H1 (cell line): ENCODE measurements around the gene SMU1. TPM values are rescaled to one million over a fixed set of nuclear protein-coding genes. Genes with fewer than 3 reads are reported as not detected.

Source experiments
- polyA plus RNA-seq, 7 experiments: library from polyadenylated mRNA; depleted of rRNA in 3 of 7; stranded (reverse) in 5 of 7; unstranded in 2 of 7; fragments of >200 nt in 5 of 7; fragments of 200-250 nt in 2 of 7; gene quantifications; 1 replicate in 5 of 7; 2 replicates in 1 of 7; 4 replicates in 1 of 7; pipeline versions ENCODE4 v1.2.1 to v1.2.3, GENCODE V29; 2011 to 2013; ENCODE audit warnings: missing spikeins in 2 of 7, mixed read lengths in 2 of 7
- total RNA-seq: library from RNA; stranded (reverse); fragmentation: NEBNext Ultra II Directional; extraction: Animal tissue kit (Norgen Biotek cat#: 25700); gene quantifications from 2 replicates; pipeline ENCODE4 v1.2.1, GENCODE V29; 2021
- TF ChIP-seq, protein P1 (sequence below): fragments of 300-600 bp; sonication (generic); IDR thresholded peaks from 2 replicates; pipeline ENCODE4 v1.7.1; 2012; ENCODE audit warnings: low read length, moderate library complexity, mild to moderate bottlenecking, inconsistent platforms; ENCODE audit not compliant: insufficient replicate concordance

SMU1 gene
- total and polyA plus RNA-seq, 2 of the 8 experiments (the other 6 are each of a cell fraction or from before 2014, with no cell fraction given): 8.4 to 26.0 TPM

DNA sequence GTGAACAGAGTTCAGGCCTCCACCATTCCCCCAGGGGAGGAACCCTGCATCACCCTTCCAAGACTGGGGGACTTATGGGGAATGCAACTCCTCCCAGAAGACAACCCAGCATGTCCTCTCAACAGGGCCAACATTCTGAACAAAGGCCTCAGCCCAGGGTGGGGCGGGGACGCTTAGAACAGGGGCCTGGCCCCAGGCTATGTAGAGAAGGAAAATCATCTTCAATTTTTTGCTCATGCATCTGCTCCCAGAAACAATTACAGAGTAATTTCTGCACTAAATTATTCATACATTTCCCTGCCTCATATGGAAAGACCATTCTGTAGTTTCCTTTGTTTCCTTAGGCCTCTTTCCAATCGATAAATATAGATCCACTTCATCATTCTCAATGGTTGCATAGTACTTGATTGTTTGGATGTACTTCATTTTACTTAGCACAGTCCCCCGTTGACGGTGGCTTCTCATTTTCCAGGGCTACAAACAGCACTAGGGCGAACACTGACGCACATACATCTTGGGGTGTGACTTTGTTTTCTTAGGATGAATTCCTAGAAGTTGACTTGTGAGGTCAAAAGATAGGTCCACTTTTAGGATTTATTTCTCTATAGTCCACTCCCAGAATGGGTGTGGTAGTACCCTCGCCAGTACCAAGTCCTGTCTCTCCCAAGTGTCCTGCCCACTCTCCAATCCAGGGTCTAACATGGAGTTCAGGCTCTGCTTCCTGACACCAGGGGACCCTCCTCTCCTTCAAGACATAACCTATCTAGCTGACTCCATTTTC lies 27.2 kb upstream of the SMU1 start (continued):
- TF ChIP-seq, protein P1, sequence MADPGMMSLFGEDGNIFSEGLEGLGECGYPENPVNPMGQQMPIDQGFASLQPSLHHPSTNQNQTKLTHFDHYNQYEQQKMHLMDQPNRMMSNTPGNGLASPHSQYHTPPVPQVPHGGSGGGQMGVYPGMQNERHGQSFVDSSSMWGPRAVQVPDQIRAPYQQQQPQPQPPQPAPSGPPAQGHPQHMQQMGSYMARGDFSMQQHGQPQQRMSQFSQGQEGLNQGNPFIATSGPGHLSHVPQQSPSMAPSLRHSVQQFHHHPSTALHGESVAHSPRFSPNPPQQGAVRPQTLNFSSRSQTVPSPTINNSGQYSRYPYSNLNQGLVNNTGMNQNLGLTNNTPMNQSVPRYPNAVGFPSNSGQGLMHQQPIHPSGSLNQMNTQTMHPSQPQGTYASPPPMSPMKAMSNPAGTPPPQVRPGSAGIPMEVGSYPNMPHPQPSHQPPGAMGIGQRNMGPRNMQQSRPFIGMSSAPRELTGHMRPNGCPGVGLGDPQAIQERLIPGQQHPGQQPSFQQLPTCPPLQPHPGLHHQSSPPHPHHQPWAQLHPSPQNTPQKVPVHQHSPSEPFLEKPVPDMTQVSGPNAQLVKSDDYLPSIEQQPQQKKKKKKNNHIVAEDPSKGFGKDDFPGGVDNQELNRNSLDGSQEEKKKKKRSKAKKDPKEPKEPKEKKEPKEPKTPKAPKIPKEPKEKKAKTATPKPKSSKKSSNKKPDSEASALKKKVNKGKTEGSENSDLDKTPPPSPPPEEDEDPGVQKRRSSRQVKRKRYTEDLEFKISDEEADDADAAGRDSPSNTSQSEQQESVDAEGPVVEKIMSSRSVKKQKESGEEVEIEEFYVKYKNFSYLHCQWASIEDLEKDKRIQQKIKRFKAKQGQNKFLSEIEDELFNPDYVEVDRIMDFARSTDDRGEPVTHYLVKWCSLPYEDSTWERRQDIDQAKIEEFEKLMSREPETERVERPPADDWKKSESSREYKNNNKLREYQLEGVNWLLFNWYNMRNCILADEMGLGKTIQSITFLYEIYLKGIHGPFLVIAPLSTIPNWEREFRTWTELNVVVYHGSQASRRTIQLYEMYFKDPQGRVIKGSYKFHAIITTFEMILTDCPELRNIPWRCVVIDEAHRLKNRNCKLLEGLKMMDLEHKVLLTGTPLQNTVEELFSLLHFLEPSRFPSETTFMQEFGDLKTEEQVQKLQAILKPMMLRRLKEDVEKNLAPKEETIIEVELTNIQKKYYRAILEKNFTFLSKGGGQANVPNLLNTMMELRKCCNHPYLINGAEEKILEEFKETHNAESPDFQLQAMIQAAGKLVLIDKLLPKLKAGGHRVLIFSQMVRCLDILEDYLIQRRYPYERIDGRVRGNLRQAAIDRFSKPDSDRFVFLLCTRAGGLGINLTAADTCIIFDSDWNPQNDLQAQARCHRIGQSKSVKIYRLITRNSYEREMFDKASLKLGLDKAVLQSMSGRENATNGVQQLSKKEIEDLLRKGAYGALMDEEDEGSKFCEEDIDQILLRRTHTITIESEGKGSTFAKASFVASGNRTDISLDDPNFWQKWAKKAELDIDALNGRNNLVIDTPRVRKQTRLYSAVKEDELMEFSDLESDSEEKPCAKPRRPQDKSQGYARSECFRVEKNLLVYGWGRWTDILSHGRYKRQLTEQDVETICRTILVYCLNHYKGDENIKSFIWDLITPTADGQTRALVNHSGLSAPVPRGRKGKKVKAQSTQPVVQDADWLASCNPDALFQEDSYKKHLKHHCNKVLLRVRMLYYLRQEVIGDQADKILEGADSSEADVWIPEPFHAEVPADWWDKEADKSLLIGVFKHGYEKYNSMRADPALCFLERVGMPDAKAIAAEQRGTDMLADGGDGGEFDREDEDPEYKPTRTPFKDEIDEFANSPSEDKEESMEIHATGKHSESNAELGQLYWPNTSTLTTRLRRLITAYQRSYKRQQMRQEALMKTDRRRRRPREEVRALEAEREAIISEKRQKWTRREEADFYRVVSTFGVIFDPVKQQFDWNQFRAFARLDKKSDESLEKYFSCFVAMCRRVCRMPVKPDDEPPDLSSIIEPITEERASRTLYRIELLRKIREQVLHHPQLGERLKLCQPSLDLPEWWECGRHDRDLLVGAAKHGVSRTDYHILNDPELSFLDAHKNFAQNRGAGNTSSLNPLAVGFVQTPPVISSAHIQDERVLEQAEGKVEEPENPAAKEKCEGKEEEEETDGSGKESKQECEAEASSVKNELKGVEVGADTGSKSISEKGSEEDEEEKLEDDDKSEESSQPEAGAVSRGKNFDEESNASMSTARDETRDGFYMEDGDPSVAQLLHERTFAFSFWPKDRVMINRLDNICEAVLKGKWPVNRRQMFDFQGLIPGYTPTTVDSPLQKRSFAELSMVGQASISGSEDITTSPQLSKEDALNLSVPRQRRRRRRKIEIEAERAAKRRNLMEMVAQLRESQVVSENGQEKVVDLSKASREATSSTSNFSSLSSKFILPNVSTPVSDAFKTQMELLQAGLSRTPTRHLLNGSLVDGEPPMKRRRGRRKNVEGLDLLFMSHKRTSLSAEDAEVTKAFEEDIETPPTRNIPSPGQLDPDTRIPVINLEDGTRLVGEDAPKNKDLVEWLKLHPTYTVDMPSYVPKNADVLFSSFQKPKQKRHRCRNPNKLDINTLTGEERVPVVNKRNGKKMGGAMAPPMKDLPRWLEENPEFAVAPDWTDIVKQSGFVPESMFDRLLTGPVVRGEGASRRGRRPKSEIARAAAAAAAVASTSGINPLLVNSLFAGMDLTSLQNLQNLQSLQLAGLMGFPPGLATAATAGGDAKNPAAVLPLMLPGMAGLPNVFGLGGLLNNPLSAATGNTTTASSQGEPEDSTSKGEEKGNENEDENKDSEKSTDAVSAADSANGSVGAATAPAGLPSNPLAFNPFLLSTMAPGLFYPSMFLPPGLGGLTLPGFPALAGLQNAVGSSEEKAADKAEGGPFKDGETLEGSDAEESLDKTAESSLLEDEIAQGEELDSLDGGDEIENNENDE: no peak
